COLO668 (cell line): ENCODE measurements around the gene CIDEB.
A peak's percentile ranks its signal among the peaks of the same experiment; 100 is the strongest.

ENCODE experiments used
- DNase-seq: peaks from one replicate; lab custom pipeline; 2025; ENCODE audit not compliant: unreplicated experiment; lab: John Stamatoyannopoulos, UW

The CIDEB gene

DNA sequence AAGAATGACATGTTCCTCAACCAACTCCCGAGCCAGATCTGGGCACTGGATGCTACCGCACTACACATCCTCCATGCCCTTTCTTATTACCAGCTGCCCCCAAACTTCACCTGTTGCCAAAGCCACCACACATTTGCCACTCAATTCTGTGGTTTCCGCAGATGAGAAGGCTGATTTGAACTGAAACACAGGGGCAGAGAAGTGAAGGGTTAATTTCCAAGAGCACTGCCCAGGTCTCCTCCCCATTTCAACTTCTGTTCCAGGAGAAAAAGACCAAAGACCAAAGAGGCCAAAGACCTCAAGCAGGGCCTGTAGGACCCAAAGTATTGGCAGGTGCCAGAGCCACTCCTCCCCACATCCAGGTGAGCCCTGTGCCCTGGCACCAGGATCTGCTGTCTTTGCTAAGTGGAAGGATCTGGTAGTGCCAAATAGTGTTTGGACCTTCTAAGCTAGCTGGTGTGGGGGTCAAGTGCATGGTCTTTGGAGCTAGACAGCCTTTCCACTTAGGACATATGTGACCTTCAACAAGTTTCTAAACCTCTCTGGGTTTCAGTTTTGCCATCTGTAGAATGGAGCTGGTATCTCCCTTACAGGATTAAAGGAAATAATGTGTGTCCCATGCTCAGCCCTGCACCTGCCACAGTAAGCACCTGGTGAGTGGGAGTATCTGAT is 16.2 kb downstream of the CIDEB start:
- DNase-seq: no peak

DNA sequence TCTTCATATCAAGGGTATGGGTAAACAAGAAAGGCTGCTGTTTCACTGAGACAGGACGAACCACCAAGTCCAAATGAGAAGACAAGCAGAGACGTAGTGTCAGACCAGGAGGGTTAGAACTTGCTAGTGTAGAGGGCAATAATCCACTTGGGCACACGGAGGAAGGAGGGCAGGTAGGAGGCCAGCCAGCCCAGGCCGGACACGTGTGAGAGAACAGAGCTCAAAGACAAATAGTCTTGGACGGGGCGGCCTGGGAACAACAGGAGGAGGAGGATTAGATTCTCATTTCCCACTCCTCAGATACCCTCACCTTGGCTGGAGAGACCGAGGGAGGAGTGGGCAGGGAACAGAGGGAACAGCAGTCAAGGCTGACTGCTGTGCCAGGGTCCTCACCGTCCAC is 17.0 kb downstream of the CIDEB start:
- no peak for DNase-seq

GRCh38 chr14:24289649-24290280 is 18.0 kb downstream of the CIDEB start:
- no peak for DNase-seq

DNA sequence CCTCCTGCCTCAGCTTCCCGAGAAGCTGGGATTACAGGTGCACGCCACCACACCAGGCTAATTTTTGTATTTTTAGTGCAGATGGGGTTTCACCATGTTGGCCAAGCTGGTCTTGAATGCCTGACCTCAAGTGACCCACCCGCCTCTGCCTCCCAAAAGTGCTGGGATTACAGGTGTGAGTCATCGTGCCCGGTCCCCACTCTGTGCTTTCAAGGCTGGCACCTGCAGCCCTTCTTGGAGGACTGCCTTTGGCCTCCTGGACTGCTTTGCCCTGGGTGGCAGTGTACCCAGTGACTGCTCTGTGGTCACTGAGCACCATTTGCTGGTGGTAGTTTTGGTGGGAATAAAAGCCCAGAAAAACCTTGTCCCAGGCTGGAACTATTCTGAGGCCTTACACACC is 20.8 kb downstream of the CIDEB start:
- no peak for DNase-seq

GRCh38 chr14:24285351-24285750 is 22.4 kb downstream of the CIDEB start:
- no peak for DNase-seq

- DNase-seq: no peak
These were observed 23.2 kb downstream of the CIDEB start for GRCh38 chr14:24284501-24285035.

GRCh38 chr14:24283796-24284460 is 23.8 kb downstream of the CIDEB start:
- no peak for DNase-seq

- DNase-seq: no peak
These were observed 25.0 kb downstream of the CIDEB start for GRCh38 chr14:24282736-24283135.

DNA sequence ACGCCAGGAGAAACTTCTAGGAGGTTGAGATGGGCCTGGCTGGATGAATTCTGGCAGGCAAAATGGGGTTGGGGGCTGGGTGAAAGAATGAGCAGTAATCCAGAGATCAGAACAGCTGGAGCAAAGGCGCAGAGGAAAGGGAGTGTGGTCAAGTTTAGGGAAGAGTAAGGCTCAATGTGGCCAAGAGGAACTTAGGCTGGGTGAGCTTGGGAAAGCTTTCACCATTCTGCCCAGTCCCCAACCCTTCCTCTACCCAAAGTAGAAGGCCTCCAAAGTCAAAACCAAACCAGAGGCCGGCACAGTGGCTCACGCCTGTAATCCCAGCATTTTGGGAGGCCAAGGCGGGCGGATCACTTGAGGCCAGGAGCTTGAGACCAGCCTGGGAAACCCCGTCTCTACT is 26.1 kb downstream of the CIDEB start:
- DNase-seq: no peak

- no peak for DNase-seq
These were observed 26.8 kb downstream of the CIDEB start for GRCh38 chr14:24280797-24281460.

DNA sequence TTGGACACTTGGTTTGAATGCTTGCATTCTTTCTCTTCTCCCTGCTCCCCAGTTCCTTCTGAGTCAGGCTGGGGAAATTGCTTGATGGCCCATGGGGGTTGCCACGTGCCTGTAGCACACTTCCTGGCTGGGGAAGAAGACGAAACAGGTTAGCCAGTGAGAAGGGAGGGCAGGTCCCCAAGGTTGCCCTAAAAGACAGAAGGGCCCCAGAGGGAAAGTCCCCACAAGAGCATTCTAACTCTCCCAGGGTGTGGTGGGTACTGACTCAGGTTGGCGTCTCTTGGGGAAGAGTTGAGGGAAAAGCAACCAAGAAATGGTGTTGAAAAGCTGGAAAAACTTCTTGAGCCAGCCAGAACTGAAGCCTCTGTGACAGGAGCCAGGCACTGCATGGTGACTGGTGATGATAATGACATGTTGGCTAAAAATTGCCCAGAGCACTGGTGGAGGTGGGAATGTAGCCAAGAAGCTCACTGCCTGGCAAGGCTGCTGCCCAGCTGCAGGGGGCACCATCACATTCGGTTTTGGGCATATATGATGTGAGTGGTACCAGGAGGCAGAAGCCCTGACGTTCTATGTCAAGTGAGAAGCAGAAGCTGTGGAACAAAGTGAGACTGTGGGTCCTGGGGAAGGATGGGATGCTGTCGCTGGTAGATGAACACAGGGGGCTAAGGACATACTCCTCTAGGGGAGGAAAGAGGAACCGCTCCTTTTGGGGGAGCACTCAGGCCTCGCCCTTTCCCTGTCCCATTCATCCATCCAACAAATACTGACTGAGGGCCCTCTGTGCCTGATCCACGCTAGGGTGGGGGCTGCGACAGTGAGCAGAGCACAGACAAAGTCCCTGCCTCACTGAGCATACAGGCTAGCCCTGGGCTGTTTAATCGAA is 28.2 kb downstream of the CIDEB start:
- DNase-seq: no peak

GRCh38 chr14:24278424-24278823 is 29.4 kb downstream of the CIDEB start:
- DNase-seq: no peak

DNA sequence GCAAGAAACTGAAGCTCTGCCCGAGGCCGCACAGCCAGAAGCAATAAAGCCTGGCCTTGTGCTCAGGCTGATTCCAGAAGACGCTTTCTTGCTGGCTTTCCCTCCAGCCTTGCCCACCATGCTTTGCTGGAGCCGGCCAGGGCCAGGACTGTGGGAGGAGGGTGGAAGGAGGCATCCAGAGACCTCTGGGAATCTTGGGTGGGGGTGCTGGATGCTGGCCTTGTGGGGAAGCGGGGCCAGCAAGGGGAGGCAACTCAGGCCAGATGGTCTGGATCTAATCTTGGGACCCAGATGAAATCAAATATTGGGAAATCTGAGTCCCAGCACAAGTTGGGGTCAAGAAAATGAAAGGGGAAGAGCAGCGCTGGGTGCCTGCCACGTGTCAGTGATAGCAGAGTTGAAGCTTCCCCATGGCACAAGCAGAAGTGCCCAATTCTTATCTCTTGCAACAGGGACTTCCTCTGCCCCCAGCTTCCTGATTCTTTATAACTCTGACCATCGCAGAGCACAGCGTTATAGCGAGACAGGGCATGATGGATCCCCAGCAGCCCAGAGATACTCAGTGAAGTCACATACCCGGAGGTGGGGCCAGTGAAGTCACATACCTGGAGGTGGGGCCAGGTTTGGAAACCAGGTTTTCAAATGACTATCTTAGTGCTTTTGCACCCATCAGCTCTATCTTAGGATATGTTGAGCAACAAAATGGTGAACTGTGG is 30.0 kb downstream of the CIDEB start:
- no peak for DNase-seq

GRCh38 chr14:24277071-24277470 is 30.7 kb downstream of the CIDEB start:
- DNase-seq: no peak

DNA sequence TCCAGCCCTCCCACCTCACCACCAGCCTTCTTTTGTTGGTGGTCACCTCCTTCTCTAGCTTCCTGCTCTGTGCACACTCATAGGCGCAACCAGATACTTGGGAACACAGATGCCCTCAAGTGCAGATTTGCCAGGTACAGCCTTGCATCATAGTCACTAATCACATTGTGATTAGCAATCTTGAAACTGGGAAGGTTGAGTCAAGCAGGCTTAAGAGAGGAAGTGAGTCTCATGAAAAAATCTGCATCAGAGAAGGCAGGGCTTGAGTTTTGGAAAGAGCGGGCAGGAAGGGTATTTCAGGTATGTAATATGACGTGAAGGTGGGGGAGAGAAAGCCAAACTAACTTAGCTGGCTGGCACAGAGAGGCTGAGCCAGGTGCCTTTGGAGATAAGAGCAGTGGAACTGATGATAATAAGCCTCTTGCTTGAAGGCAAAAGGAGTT is 33.7 kb downstream of the CIDEB start:
- no peak for DNase-seq

DNA sequence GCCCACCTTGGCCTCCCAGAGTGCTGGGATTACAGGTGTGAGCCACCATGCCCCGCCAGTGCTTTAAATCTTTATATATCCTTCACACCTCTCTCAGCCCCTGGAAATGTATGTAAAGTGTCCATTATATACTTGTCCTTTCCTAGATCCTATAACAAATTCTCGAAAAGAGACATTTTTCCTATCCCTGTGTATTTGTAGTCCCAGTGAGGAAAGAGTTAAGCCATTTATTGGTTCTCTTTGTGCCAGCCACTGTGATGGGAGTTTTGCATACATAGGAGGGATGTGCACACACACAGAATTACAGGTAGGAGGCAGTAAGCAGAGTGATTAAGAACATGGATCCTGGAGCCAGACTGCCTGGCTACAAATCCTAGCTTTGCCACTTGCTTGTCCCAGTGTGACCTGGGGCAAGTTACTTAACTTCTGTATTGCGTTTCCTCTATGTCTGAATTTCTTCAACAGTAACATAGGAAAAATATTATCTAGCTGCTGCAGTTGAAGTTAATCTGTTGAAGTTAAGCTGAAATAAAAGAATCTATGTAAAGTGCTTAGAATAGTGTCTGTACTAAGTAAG is 34.3 kb downstream of the CIDEB start:
- DNase-seq: no peak

DNA sequence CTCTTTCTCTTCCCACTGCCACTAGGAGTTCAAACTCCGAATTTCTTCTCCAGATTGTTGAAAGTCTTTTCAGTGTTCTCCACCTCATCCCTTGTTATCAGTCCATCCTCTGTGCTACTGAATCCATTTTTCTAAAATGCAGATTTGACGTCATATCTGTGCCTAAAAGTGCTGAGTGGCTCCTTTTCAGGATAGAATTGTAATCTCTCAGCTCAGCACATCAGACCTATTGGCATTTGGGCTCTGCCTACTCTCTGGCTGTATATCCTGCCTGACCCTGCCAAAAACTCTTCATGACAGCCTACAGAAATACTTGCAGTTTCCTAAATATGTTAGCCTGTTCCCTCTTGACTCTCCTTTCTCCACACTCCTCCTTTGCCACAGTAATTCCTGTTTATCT is 35.3 kb downstream of the CIDEB start:
- no peak for DNase-seq

DNA sequence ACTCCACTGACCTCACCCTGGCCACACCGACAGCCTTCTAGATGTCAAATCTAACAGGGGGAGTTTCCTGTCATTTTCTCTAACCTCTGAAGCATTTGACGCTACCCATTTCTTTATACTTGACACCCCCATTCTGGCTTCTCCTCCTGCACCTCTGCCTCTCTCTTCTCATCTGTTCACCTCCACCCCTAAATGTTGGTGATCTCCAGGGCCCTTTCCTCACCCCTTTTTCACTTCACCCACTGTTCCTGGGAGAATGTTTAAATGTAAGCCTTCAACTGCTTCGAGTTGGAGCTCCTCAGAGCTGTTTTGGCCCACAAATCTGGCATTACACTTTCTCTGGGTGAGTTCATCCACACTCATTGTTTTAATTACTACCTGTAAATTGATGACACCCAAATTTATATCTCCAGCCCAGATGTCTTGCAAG is 35.9 kb downstream of the CIDEB start:
- no peak for DNase-seq

GRCh38 chr14:24271134-24271833 is 36.5 kb downstream of the CIDEB start, which contains the start of gene RABGGTA:
RABGGTA (minus strand) TSS chr14:24271597; CDS start chr14:24271115, 482 bp downstream.
- DNase-seq: peak; percentile 98
